Calu3 (cell line): ENCODE measurements around the gene SRA1. TPM values are rescaled to one million over a fixed set of nuclear protein-coding genes. Genes with fewer than 3 reads are reported as not detected.
A peak's percentile ranks its signal among the peaks of the same experiment; 100 is the strongest.

Experiments used
- BruUV-seq: library from RNA; stranded (reverse); fragments of 400-500 nt; replicated peaks from 2 replicates; lab custom pipeline; 2021; lab: Mats Ljungman, UMichigan
- CTCF ChIA-PET: fragments of 300-600 bp; sonication (Branson Sonifier 250); formaldehyde crosslinking; loops from one replicate; lab custom pipeline; 2022; ENCODE audit warnings: antibody characterized with exemption; lab: Charles Lee
- DNase-seq: peaks from one replicate; pipeline ENCODE4 v3.0.0; 2022
- H3K27ac Mint-ChIP-seq: one replicate; pipeline ENCODE4 v1.8.0; 2022; ENCODE audit warnings: mixed read lengths; ENCODE audit not compliant: unreplicated experiment
- H3K27me3 Mint-ChIP-seq: one replicate; pipeline ENCODE4 v1.8.0; 2022; ENCODE audit warnings: mixed read lengths; ENCODE audit not compliant: unreplicated experiment
- H3K36me3 Mint-ChIP-seq: one replicate; pipeline ENCODE4 v1.8.0; 2022; ENCODE audit warnings: mild to moderate bottlenecking, moderate library complexity, mixed read lengths; ENCODE audit not compliant: insufficient read depth, unreplicated experiment
- H3K4me1 Mint-ChIP-seq: one replicate; pipeline ENCODE4 v1.8.0; 2022; ENCODE audit warnings: mild to moderate bottlenecking, low read depth, mixed read lengths; ENCODE audit not compliant: unreplicated experiment
- H3K4me3 Mint-ChIP-seq: one replicate; pipeline ENCODE4 v1.8.0; 2022; ENCODE audit warnings: mild to moderate bottlenecking, low read depth, moderate library complexity, mixed read lengths; ENCODE audit not compliant: unreplicated experiment
- H3K9me3 Mint-ChIP-seq: one replicate; pipeline ENCODE4 v1.8.0; 2022; ENCODE audit warnings: low read depth, mixed read lengths; ENCODE audit not compliant: unreplicated experiment
- intact Hi-C: fragments of 100-400 bp; cut with micrococcal nuclease; formaldehyde crosslinking; loops from one replicate; pipeline ENCODE4 v1.10.0; 2022; ENCODE audit not compliant: unreplicated experiment
- total RNA-seq: library from RNA; stranded (reverse); gene quantifications from 2 replicates; pipeline ENCODE4 v1.2.3, GENCODE V29; 2022
- TF ChIP-seq, protein P1 (sequence below): fragments of 200-600 bp; IDR thresholded peaks from one replicate; pipeline ENCODE4 v1.8.0; 2022; ENCODE audit warnings: antibody characterized with exemption; ENCODE audit not compliant: unreplicated experiment

SRA1 gene
- total RNA-seq, 1 experiment from 2014 or later = 33.0 TPM

DNA sequence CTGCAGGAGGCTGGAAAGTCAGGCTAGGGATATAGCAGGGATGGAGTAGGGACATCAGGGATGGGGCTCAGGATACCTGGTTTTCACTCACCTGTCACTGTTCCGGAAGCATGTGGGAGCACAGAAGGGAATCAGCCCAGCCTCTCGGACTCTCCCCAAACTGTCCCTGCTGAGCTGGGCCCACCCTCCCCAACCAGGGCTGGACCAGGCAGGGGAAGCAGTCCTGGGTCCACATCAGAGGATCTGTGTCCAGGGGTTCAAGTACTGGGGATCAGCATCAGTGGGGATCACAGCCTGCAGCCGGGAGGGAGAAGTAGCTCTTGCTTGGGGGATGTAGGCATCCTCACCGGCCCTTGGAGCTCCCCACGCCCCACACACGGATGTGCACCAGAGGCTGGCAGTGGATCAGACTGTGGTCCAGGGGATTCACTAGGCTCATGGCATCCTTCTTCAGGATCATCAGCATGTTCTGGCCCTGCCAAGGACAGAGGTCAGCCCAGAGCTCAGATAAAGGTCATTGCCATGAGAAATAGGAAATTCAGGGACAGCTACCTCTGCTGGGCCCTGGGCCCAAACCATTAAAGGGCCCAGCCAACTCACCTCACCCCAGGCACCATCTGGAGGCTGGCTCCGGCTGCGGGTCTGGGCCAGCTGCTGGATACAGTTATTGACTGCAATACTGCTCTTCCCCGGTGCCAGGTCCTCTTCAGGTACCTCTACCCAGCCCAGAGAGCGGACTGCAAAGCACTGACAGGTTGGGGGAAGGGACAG, 4.7 kb upstream of the SRA1 start:
- CTCF ChIA-PET = no interaction called here
- BruUV-seq = no TSS peak
- Mint-ChIP-seq H3K36me3 (peaks cover 31% of the 10 kb centered on the region), H3K27me3 (no peaks in the 10 kb centered on the region), H3K4me1 (peaks cover 25% of the 10 kb centered on the region), H3K4me3 (no peak overlapping the region), H3K27ac (no peak overlapping the region), H3K9me3 (no peaks in the 10 kb centered on the region)
- TF ChIP-seq, protein P1, sequence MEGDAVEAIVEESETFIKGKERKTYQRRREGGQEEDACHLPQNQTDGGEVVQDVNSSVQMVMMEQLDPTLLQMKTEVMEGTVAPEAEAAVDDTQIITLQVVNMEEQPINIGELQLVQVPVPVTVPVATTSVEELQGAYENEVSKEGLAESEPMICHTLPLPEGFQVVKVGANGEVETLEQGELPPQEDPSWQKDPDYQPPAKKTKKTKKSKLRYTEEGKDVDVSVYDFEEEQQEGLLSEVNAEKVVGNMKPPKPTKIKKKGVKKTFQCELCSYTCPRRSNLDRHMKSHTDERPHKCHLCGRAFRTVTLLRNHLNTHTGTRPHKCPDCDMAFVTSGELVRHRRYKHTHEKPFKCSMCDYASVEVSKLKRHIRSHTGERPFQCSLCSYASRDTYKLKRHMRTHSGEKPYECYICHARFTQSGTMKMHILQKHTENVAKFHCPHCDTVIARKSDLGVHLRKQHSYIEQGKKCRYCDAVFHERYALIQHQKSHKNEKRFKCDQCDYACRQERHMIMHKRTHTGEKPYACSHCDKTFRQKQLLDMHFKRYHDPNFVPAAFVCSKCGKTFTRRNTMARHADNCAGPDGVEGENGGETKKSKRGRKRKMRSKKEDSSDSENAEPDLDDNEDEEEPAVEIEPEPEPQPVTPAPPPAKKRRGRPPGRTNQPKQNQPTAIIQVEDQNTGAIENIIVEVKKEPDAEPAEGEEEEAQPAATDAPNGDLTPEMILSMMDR = no peak
- DNase-seq = no peak
- intact Hi-C loops = no loop called here

DNA sequence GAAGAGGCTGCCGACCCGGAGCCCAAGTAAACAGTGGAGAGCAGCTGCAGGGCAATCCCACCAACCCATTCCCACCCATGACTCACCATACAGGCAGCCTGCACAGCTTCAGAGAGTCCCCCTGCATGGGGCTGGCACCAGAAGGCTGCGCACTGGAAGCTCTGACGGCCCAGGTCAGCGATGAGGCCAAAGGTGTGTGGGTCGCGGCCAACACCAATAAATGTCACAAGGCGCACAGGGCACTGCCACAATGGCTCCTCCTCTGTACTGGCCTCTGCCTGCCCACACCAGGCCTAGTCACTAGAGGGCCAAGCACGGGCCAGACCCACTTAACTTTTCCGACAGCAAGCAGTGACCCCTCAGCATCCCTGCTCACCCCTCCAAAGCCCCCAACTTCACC, 3.0 kb upstream of the SRA1 start:
- TF ChIP-seq, protein P1 = no peak
- H3K27ac Mint-ChIP-seq = no peak overlapping the region
- H3K4me3 Mint-ChIP-seq = no peak overlapping the region
- no peak for DNase-seq
- CTCF ChIA-PET = no interaction called here
- H3K36me3 Mint-ChIP-seq = peaks cover 44% of the 10 kb centered on the region
- H3K27me3 Mint-ChIP-seq = no peaks in the 10 kb centered on the region
- H3K4me1 Mint-ChIP-seq = peaks cover 28% of the 10 kb centered on the region
- H3K9me3 Mint-ChIP-seq = no peaks in the 10 kb centered on the region
- intact Hi-C loops = no loop called here
- BruUV-seq = no TSS peak

DNA sequence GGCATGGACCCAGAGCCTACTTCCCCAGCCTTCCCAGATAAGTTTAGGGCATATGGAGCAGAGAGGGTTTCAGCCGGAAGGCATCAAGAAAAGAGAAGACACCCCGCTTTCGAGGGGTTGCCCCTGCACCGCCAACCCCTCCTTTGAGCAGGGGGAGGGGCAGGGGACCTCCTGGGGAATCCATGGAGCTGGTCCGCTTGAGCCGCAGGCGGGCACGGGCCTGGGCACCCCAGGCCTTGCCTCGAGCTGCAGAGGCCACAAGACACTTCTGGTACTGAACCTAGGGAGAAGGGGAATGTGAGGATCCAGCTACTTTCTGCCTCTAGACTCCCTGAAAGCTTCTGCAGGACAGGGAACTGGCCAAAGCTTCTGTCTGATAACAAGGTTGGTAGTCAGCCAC, 1.3 kb upstream of the SRA1 start:
- H3K4me1 Mint-ChIP-seq = peaks cover 38% of the 10 kb centered on the region
- no peak for DNase-seq
- H3K36me3 Mint-ChIP-seq = peaks cover 39% of the 10 kb centered on the region
- TF ChIP-seq, protein P1 = no peak
- CTCF ChIA-PET = interaction anchor here (1.4 kb wide), 1 partner anchor 89 kb away, joined by 5 read pairs; the partner anchor contains the start of genes IK and NDUFA2
- no TSS peak for BruUV-seq
- no peaks in the 10 kb centered on the region for H3K9me3 Mint-ChIP-seq
- no peaks in the 10 kb centered on the region for H3K27me3 Mint-ChIP-seq
- H3K4me3 Mint-ChIP-seq = no peak overlapping the region
- no peak overlapping the region for H3K27ac Mint-ChIP-seq
- intact Hi-C loops = loop anchor here (10.0 kb wide), 1 partner anchor 156 kb away; no protein-coding TSS in a partner anchor

DNA sequence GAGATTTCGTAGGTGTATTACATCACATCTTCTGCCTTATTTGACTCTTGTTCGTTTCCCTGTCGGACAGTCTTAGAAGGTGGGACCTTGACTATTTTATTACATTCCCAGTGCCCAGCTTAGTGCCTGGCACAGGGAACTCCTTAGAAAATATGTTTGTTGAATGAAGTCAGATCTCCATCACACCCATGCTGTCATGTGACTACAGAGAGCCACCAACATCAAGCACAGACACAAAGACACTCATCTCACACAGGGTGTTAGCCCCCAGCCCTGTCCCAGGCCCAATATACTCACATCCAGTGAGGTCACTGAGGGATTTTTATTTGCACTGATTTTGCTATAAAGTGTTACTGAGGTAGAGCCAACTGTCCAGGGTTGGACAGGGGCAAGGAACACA, 692 bp upstream of the SRA1 start:
- Mint-ChIP-seq H3K4me3 (peak overlapping the region; percentile 90), H3K27ac (peak overlapping the region; percentile 92), H3K27me3 (no peaks in the 10 kb centered on the region), H3K9me3 (no peaks in the 10 kb centered on the region), H3K4me1 (peaks cover 44% of the 10 kb centered on the region), H3K36me3 (peaks cover 44% of the 10 kb centered on the region)
- no peak for DNase-seq
- CTCF ChIA-PET = interaction anchor here (0.9 to 1.4 kb wide), 4 partner anchors 17 to 90 kb away, joined by 3 to 7 read pairs (median 4); partner anchors contain the start of genes CD14, IK, NDUFA2 and TMCO6
- intact Hi-C loops = loop anchor here (2.0 to 10.0 kb wide), 2 partner anchors 81 to 157 kb away; partner anchors contain the start of gene TMCO6
- no TSS peak for BruUV-seq
- TF ChIP-seq, protein P1 = no peak
